ENCODE data around the gene E2F7. TPM values are rescaled to one million over a fixed set of nuclear protein-coding genes. Genes with fewer than 3 reads are reported as not detected.
"Not testable (repeated sequence)": the region's sequence is repeated elsewhere in the genome, so short reads cannot be mapped to it uniquely, and the experiment has no call there.

The E2F7 gene
- total RNA-seq, 1 experiment from 2014 or later, result 2.0 TPM

GRCh38 chr12:77102123-77102522 is 36.8 kb upstream of the E2F7 start:
- H3K4me2 ChIP-seq (ENCODE audit: low read depth, low read length, poor library complexity, severe bottlenecking), result no peak overlapping the region

GRCh38 chr12:77099799-77100198 is 34.4 kb upstream of the E2F7 start:
- no peak overlapping the region for H3K9ac ChIP-seq (ENCODE audit: low read length)
- no peak overlapping the region for H2AFZ ChIP-seq (ENCODE audit: low read length)
- H3K79me2 ChIP-seq (ENCODE audit: low read length), result no peaks in the 10 kb centered on the region
- H3K4me1 ChIP-seq (ENCODE audit: low read length), result no peaks in the 10 kb centered on the region
- H3K4me3 ChIP-seq (ENCODE audit: low read length), result no peak overlapping the region
- no peaks in the 10 kb centered on the region for H4K20me1 ChIP-seq (ENCODE audit: insufficient read depth, low read depth, low read length)
- no peaks in the 10 kb centered on the region; the same call in 1 of the 2 replicates for H3K9me2 ChIP-seq (replicated peaks; ENCODE audit: insufficient read depth, low read length)
- no peaks in the 10 kb centered on the region for H3K27me3 ChIP-seq (ENCODE audit: low read length)
- no peaks in the 10 kb centered on the region for H3K9me3 ChIP-seq (ENCODE audit: low read length)
- H3K4me2 ChIP-seq (ENCODE audit: low read depth, low read length, poor library complexity, severe bottlenecking), result no peak overlapping the region
- no peak for DNase-seq
- H3K27ac ChIP-seq (ENCODE audit: low read length), result no peak overlapping the region
- H3K36me3 ChIP-seq (ENCODE audit: insufficient read depth, low read length), result no peaks in the 10 kb centered on the region

More at GRCh38 chr12:77102123-77102522, 36.8 kb upstream of the E2F7 start:
- H3K79me2 ChIP-seq (ENCODE audit: low read length), result no peaks in the 10 kb centered on the region
- no peaks in the 10 kb centered on the region for H3K36me3 ChIP-seq (ENCODE audit: insufficient read depth, low read length)
- H2AFZ ChIP-seq (ENCODE audit: low read length), result no peak overlapping the region
- no peaks in the 10 kb centered on the region for H3K27me3 ChIP-seq (ENCODE audit: low read length)
- H3K9ac ChIP-seq (ENCODE audit: low read length), result no peak overlapping the region
- H3K27ac ChIP-seq (ENCODE audit: low read length), result no peak overlapping the region
- no peak for DNase-seq
- H4K20me1 ChIP-seq (ENCODE audit: insufficient read depth, low read depth, low read length), result no peaks in the 10 kb centered on the region
- no peaks in the 10 kb centered on the region for H3K4me1 ChIP-seq (ENCODE audit: low read length)
- H3K4me3 ChIP-seq (ENCODE audit: low read length), result no peak overlapping the region
- H3K9me2 ChIP-seq (replicated peaks; ENCODE audit: insufficient read depth, low read length), result no peaks in the 10 kb centered on the region; the same call in 1 of the 2 replicates
- no peaks in the 10 kb centered on the region for H3K9me3 ChIP-seq (ENCODE audit: low read length)

GRCh38 chr12:77097846-77098245 is 32.5 kb upstream of the E2F7 start:
- H3K9ac ChIP-seq (ENCODE audit: low read length), result no peak overlapping the region
- H3K36me3 ChIP-seq (ENCODE audit: insufficient read depth, low read length), result no peaks in the 10 kb centered on the region
- no peak overlapping the region for H2AFZ ChIP-seq (ENCODE audit: low read length)
- H3K79me2 ChIP-seq (ENCODE audit: low read length), result no peaks in the 10 kb centered on the region
- H3K4me1 ChIP-seq (ENCODE audit: low read length), result no peaks in the 10 kb centered on the region
- H3K9me3 ChIP-seq (ENCODE audit: low read length), result no peaks in the 10 kb centered on the region
- H3K4me2 ChIP-seq (ENCODE audit: low read depth, low read length, poor library complexity, severe bottlenecking), result no peak overlapping the region
- H3K9me2 ChIP-seq (replicated peaks; ENCODE audit: insufficient read depth, low read length), result no peaks in the 10 kb centered on the region; the same call in 1 of the 2 replicates
- H3K4me3 ChIP-seq (ENCODE audit: low read length), result no peak overlapping the region
- no peak overlapping the region for H3K27ac ChIP-seq (ENCODE audit: low read length)
- no peaks in the 10 kb centered on the region for H3K27me3 ChIP-seq (ENCODE audit: low read length)
- no peak for DNase-seq
- no peaks in the 10 kb centered on the region for H4K20me1 ChIP-seq (ENCODE audit: insufficient read depth, low read depth, low read length)

GRCh38 chr12:77092227-77092626 is 26.9 kb upstream of the E2F7 start:
- H2AFZ ChIP-seq (ENCODE audit: low read length); H3K27ac ChIP-seq (ENCODE audit: low read length); H3K9me2 ChIP-seq (replicated peaks; ENCODE audit: insufficient read depth, low read length); H3K27me3 ChIP-seq (ENCODE audit: low read length); H4K20me1 ChIP-seq (ENCODE audit: insufficient read depth, low read depth, low read length); H3K9me3 ChIP-seq (ENCODE audit: low read length); H3K4me2 ChIP-seq (ENCODE audit: low read depth, low read length, poor library complexity, severe bottlenecking); H3K4me3 ChIP-seq (ENCODE audit: low read length); H3K9ac ChIP-seq (ENCODE audit: low read length); DNase-seq; H3K79me2 ChIP-seq (ENCODE audit: low read length); H3K4me1 ChIP-seq (ENCODE audit: low read length); H3K36me3 ChIP-seq (ENCODE audit: insufficient read depth, low read length): not testable (repeated sequence)

- H3K27ac ChIP-seq (ENCODE audit: low read length), result no peak overlapping the region
- no peak overlapping the region for H2AFZ ChIP-seq (ENCODE audit: low read length)
- H3K27me3 ChIP-seq (ENCODE audit: low read length), result no peaks in the 10 kb centered on the region
These were observed 24.4 kb upstream of the E2F7 start for GRCh38 chr12:77089686-77090220.

GRCh38 chr12:77087427-77087826 is 22.1 kb upstream of the E2F7 start:
- H3K9me3 ChIP-seq (ENCODE audit: low read length), result no peaks in the 10 kb centered on the region
- H3K4me1 ChIP-seq (ENCODE audit: low read length), result 0 out of 2 replicates have a peak, but pooled peaks cover 1% of the 10 kb centered on the region
- H3K79me2 ChIP-seq (ENCODE audit: low read length), result no peaks in the 10 kb centered on the region
- no peaks in the 10 kb centered on the region for H3K27me3 ChIP-seq (ENCODE audit: low read length)
- no peak overlapping the region for H3K4me2 ChIP-seq (ENCODE audit: low read depth, low read length, poor library complexity, severe bottlenecking)
- H2AFZ ChIP-seq (ENCODE audit: low read length), result no peak overlapping the region
- H3K27ac ChIP-seq (ENCODE audit: low read length), result no peak overlapping the region
- H4K20me1 ChIP-seq (ENCODE audit: insufficient read depth, low read depth, low read length), result no peaks in the 10 kb centered on the region
- no peak for DNase-seq
- no peaks in the 10 kb centered on the region for H3K9me2 ChIP-seq (replicated peaks; ENCODE audit: insufficient read depth, low read length)
- H3K9ac ChIP-seq (ENCODE audit: low read length), result no peak overlapping the region
- H3K4me3 ChIP-seq (ENCODE audit: low read length), result no peak overlapping the region
- H3K36me3 ChIP-seq (ENCODE audit: insufficient read depth, low read length), result no peaks in the 10 kb centered on the region

More at GRCh38 chr12:77089686-77090220, 24.4 kb upstream of the E2F7 start:
- H3K9me3 ChIP-seq (ENCODE audit: low read length), result no peaks in the 10 kb centered on the region
- no peak overlapping the region for H3K4me2 ChIP-seq (ENCODE audit: low read depth, low read length, poor library complexity, severe bottlenecking)
- no peaks in the 10 kb centered on the region for H3K9me2 ChIP-seq (replicated peaks; ENCODE audit: insufficient read depth, low read length)
- H3K79me2 ChIP-seq (ENCODE audit: low read length), result no peaks in the 10 kb centered on the region
- H3K36me3 ChIP-seq (ENCODE audit: insufficient read depth, low read length), result no peaks in the 10 kb centered on the region
- H4K20me1 ChIP-seq (ENCODE audit: insufficient read depth, low read depth, low read length), result no peaks in the 10 kb centered on the region
- H3K9ac ChIP-seq (ENCODE audit: low read length), result no peak overlapping the region
- DNase-seq, result no peak
- H3K4me3 ChIP-seq (ENCODE audit: low read length), result no peak overlapping the region
- 0 out of 2 replicates have a peak, but pooled peaks cover 3% of the 10 kb centered on the region for H3K4me1 ChIP-seq (ENCODE audit: low read length)

- H3K4me1 ChIP-seq (ENCODE audit: low read length), result no peaks in the 10 kb centered on the region
- H3K79me2 ChIP-seq (ENCODE audit: low read length), result no peaks in the 10 kb centered on the region
- DNase-seq, result no peak
- no peaks in the 10 kb centered on the region for H3K9me3 ChIP-seq (ENCODE audit: low read length)
- H4K20me1 ChIP-seq (ENCODE audit: insufficient read depth, low read depth, low read length), result no peaks in the 10 kb centered on the region
- no peaks in the 10 kb centered on the region for H3K9me2 ChIP-seq (replicated peaks; ENCODE audit: insufficient read depth, low read length)
- no peak overlapping the region for H2AFZ ChIP-seq (ENCODE audit: low read length)
- H3K4me3 ChIP-seq (ENCODE audit: low read length), result no peak overlapping the region
- H3K9ac ChIP-seq (ENCODE audit: low read length), result no peak overlapping the region
- no peak overlapping the region for H3K4me2 ChIP-seq (ENCODE audit: low read depth, low read length, poor library complexity, severe bottlenecking)
- H3K27ac ChIP-seq (ENCODE audit: low read length), result no peak overlapping the region
- H3K36me3 ChIP-seq (ENCODE audit: insufficient read depth, low read length), result no peaks in the 10 kb centered on the region
- no peaks in the 10 kb centered on the region for H3K27me3 ChIP-seq (ENCODE audit: low read length)
These were observed 16.7 kb upstream of the E2F7 start for GRCh38 chr12:77082021-77082420.

- Histone ChIP-seq H3K79me2 (ENCODE audit: low read length) (no peaks in the 10 kb centered on the region), H3K27ac (ENCODE audit: low read length) (no peak overlapping the region), H4K20me1 (ENCODE audit: insufficient read depth, low read depth, low read length) (no peaks in the 10 kb centered on the region), H3K4me2 (ENCODE audit: low read depth, low read length, poor library complexity, severe bottlenecking) (no peak overlapping the region), H2AFZ (ENCODE audit: low read length) (no peak overlapping the region), H3K4me1 (ENCODE audit: low read length) (no peaks in the 10 kb centered on the region), H3K9ac (ENCODE audit: low read length) (no peak overlapping the region), H3K36me3 (ENCODE audit: insufficient read depth, low read length) (no peaks in the 10 kb centered on the region), H3K4me3 (ENCODE audit: low read length) (no peak overlapping the region), H3K9me2 (replicated peaks; ENCODE audit: insufficient read depth, low read length) (no peaks in the 10 kb centered on the region), H3K27me3 (ENCODE audit: low read length) (no peaks in the 10 kb centered on the region), H3K9me3 (ENCODE audit: low read length) (no peaks in the 10 kb centered on the region)
- no peak for DNase-seq
These were observed 14.3 kb upstream of the E2F7 start for GRCh38 chr12:77079631-77080030.

Measured in Karpas-422 (cell line).